HL-60/S4 treated with phorbol 12-myristate 13-acetate at 8.2 ng/mL for 4 days and 3 days (cell line): ENCODE measurements around the gene TFEB.

Source experiments
- in situ Hi-C: fragments of 300-500 bp; cut with MboI; formaldehyde crosslinking; loops from 2 replicates; pipeline ENCODE4 v1.15.0; 2022; ENCODE audit warnings: low sequenced_read_pairs

TFEB gene

DNA sequence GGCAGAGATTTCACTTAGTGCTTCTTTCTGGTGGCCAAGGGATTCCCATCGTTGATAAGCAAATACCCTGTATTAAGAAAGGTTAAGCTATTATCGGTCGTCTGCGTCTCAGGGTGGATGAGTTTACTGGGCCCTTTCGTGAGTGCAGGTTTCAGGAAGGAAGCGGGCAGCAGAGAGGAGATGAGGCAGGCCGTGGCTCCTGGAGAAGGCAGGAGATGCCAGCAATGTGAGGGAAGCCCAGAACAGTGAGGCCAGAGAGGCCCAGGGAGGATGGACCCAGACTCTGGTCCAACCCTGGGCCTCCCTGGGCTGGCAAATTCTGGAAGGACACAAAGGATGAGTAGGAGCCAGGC lies 11.2 kb downstream of the TFEB start:
- in situ Hi-C loops: no loop called here

DNA sequence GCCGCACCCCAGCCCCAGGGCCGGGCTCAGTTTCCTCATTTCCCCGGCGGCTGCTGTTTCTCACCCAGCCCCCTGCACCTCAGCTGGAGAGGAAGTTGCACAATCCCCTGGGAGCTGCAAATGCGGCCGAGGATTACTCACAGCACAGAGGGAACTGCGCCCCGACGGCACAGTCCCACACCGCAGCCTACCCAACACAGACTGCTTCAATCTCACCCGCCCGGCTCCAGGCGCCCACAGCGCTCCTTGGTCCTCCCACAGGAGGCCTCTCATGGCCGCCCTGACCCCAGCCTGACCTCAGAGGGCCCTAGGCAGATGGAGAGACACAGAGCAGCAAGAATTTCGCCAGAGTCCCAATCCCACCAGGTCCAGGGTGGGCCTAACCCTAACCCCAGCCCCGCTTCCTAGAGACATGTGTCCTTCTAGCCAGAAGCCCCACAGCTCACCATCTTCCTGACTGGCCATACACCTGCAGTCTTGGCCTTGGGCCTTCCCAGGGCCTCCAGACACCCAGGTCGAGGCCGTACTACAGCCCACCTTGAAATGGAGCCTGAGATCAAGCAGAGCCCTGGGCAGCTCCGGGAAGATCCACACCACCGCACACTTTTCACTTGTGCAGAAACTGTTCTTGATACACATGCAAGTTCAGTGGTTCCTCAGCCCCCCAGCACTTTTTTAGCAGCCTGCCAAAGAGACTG lies 11.7 kb downstream of the TFEB start:
- in situ Hi-C loops: no loop called here

DNA sequence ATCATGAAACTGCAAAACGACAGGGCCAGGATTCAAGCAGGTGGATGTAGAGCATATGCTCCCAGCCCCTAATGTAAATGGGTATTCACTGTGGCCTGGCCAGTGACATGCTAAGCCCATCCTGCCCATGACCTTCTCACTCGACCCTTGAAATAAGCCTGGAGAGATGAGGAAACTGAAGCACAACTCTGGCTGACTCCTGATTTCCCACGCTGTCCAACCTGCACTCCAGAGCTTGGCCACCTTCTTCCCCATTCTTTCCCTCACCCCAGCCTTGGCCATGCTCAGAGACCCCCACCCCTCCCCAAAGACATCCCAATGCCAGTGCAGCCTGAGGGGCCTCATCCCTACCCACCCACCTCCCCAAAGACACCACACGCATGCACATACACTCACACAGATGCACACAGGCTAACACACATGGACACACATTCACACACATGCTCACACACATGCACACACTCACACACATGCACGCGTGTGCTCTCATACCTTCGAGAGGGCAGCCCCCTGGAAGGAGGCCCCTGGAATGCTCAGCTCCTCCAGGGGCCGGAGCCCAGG lies 12.4 kb downstream of the TFEB start:
- in situ Hi-C loops: no loop called here

DNA sequence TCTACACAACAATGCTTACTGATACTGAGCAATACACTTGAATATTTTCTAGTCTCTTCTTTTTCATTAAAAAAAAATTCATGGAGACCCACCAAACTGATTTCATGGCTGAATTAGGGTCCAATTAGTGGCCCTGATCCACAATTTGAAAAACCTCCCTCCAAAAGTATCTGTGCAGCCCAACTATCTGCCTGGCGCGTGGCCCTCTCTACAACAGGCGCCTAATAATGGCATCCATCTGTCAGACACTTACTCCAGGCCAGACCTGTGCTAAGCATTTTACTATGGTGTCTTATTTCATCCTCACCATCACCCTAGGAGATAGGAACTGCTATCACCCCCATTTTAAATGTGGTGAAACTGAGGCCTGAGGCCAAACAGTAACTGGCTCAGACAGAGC lies 14.0 kb downstream of the TFEB start:
- in situ Hi-C loops: no loop called here

DNA sequence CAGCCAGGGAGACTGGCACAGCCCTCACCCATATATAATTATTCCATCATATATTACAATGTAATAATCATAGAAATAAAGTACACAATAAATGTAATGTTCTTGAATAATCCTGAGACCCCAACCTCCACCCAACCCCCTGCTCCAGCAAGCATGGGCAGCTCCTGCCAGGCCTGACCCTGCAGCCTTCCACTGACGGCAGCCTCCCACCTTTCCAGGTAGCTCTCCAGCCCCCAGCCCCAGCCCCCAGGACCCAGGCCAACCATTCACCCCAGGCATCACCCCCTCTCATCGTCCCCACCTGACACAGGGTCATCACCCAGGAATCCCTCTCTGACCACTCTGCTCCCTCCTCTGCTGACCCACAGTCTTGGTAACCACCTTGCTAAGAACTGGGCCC lies 14.6 kb downstream of the TFEB start:
- in situ Hi-C loops: no loop called here

DNA sequence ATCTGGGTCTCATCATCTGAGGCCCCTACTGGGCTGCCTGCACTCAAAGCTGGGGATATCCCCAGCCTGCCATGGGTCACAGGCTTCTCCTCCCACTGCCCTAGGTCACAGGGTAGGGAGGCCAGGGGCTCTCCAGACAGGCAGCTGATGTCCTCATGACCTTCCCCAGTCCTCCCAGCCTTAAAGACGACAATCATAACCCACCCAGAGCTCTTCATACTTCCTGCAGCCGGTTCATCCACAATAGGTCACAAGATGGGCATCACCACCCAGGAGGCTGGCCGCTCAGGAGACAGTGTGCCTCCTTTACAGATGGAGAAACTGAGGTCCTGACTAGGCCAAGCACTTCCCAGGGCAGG lies 15.2 kb downstream of the TFEB start:
- in situ Hi-C loops: no loop called here

DNA sequence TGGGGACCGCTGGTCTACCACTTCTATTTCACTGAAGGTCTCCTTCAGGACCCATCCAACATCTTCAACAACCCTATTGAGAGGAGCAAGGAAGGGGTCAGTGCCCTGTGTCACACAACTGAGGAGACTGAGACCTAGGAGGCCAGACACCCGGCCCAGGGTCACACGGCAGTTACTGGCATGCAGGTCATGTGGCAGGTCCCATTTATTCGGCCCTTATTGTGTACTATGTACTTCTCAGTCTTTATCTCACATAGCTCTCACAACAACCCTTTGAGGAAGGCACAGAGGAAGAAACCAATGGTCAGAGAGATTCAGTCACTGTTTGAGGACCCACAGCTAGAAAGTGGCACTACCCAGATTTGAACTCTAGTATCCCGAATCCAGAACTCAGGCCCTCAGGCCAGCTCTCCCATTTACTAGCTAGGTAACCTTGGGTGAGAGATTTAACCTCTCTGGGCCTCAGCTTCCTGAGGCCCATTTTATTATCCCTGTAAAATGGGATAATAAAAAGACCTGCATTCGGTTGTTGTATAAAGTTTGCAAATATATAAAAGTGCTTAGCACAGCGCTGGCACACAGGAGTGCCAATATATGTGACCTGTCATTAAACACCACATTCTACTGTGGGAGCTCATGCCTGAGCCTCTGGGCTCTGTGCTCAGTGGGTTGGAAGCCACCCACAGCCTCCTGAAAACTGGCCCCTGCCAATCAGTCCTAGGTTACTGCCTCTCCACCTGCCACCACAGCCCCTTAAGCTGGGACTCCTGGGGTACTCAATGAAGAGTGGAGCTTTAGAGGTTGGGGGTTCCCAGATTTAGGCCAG lies 15.8 kb downstream of the TFEB start:
- in situ Hi-C loops: no loop called here

DNA sequence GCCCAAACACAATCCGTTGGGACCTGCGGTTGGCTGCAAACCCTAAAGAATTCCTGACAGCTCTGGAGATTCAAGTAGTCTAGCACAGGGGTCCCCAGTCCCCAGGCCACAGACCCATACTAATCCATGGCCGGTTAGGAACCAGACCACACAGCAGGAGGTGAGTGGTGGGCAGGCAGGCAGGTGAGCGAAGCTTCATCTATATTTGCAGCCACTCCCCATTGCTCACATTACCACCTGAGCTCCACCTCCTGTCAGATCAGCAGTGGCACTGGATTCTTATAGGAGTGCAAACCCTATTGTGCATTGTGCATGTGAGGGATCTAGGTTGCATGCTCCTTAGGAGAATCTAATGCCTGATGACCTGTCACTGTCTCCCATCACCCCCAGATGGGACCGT lies 16.6 kb downstream of the TFEB start:
- in situ Hi-C loops: no loop called here

DNA sequence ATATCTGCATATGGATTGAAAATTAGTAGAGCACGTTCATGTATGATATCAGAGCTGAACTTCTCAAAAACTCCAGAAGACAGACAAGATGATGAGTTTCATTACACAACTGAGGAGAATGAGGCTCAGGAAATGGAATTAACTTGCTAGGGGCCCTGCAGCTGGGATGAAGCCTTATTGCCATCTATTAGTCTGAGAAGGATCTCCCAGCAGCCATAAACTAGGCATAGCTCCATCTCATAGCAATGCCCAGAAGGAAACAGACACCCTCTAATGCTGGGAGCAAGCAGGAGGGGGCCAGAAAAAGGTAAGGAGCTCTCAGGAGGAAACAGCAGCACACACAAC lies 18.0 kb downstream of the TFEB start:
- in situ Hi-C loops: no loop called here

DNA sequence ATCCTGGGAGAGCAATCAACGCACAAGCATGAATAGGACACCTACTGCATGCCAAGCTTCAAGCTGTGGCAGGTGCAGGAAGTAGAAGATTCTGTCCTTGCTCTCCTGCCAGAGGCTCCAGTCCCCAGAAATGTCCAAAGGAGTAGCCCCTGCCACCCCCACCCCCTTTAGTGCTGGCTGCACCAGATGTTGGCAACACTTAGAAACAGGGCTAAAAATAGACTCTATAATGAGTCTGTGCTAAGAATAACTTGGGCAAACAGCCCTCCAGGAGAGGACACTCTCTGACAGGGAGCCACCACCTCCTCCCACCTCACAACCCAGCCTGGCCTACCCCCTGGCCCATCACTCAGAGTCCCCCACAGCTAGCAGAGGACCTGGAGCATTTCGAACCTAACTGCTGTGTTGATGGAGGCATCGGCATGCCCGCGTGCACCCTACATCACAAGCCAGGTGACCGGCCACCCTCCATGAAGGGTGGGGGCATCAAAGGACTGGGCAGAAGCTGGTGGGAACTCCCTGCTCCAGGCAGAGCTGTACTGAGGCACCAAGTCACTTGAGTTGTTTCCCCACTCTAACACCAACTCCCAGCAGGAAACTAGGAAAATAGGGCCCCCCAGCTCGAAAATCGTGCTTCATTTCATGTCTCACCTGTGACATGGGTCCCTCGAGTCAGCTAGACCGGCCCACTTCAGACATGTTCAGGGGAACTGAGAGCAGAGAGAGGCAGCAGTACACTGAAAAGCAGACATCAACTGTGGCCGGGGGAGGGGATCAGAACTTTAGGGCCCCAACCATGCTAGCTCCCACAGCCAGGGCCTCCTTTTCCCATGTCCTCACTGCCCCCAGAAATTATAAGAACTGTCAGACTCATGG lies 18.7 kb downstream of the TFEB start:
- in situ Hi-C loops: no loop called here

DNA sequence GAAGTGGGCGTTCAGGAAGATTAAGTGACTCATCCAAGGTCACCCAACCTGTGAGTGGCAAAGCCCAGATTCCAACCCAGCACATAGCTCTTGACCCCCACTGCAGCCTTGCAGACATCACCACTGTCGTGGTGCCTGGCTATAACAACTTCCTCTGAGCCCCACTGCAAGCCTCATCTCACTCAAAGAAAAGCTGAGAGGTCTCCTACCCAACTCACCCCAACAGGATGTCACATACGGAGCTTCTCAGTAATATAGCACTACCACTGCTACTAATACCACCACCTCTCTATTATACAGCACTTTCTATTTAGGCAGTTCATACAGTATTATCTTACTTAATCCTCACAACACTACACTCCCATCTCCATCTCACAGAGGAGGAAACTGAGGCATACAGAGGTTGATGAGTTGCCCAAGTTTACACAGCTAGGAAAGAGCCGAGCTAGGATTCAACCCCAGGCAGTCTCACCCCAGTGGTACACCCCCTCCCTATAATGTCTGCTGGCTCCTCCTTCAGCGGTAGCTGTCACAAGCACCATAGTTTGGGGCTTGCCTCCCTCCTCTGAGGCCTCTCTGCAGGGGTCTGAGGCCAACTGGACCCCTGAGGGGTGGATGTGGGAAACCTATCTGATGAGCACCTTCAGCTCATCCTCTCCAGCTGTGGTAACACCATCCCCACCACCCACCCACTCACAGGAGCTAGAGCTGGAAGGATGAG lies 19.5 kb downstream of the TFEB start:
- in situ Hi-C loops: no loop called here

DNA sequence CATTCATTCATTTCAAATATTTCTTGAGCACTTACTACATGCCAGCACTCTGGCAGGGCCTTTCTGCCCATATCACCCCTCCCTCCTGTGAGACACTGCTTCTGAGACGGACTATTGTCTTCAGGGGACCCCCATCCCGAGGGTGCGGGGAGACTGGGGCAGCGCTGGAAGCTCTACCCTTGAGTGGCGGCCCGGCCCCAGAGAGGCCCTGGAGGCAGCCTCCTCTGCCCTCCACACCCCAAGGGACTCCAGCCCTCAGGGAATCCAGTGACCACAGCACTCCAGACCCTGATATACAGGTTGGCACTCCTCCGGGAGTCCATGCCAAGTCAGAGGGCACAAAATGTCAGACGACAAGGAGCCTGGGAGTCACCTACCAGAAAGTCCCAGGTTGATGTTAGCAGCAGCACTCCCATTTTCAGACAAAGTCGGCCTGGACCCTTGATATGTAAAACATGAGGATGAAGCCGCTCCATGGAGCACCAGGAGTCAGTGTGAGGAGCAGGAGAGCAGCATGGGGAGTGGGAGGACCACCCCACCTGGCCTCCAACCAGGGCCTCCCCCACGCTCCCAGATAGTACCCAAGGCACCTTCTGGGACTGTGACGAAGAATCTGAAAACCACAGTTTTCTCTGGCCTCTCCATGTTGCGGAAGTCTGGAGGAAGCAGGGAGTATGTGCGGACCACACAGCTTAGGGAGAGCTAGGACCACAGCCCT lies 20.7 kb downstream of the TFEB start:
- in situ Hi-C loops: no loop called here

DNA sequence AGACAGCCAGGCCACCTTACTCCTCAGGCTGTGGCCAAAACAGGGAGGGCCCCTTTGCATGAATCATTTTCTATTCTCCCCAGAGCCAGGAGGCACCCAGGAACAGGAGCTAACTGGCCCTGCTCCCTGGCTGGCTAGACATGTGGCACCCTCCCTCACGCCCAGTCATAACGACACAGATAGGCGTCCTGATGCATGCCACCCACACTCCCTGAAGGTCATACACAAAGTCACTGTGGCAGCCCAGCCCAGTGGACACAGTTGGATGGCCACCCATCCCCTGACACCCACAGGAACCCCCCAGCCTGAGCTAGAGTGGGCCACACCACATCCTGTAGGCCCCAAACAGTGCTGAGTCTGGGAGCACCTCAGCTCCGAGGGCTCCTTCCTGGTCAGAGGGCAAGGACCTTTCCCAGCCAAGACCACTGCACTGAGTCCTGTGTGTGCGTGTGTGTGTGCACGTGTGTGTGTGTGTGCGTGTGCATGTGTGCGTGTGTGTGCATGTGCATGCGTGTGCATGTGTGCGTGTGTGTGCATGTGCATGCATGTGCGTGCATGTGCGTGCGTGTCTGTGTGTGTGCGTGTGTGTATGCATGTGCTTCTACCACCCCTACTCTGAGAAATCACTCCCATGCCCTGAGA lies 21.6 kb downstream of the TFEB start:
- in situ Hi-C loops: no loop called here

DNA sequence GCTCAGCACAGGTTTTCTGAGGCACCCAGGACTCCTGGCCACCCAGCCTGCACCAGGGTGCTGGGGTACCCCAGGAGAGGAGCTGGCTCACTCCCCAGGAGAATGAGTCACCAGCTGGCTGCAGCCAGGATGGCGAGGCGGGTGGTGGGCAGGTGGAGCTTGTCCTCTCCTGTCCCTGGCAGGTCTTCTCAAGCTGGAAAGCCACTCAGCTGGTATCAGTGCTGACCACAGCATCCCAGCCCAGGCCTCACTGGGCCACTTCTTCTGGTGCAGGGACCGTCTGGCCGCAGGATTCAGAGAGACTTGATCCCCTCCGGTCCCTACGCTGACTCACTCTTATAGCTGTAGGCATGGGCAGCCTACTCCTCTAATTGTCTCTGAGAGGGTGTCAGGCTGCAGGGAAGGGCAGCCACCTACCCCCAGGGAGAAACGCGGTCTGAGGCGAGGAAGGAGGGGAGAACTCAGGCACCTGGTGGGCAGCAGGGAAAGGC lies 22.2 kb downstream of the TFEB start:
- in situ Hi-C loops: no loop called here

DNA sequence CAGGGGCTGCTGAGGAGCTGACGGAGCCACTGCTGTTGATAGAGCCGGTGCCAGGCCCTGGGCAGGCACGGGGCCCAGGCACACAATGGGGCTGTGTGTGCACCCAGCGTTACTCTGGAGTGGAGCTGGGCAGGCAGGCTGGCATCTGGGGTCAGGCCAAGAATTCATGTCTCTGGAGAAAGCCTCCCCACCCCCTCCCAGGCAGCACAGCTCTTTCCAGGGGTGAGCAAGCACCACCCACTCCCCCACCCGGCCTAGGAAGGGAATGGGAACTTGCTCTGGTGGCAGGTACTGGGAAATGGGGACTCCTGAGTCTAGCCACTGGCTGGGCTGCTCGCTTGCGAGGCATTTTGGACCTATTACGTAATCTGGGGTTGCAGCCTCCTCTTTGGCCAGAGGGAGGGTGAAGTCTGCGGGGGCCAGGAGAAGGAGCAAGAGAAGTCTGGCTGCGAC lies 22.7 kb downstream of the TFEB start:
- in situ Hi-C loops: no loop called here

DNA sequence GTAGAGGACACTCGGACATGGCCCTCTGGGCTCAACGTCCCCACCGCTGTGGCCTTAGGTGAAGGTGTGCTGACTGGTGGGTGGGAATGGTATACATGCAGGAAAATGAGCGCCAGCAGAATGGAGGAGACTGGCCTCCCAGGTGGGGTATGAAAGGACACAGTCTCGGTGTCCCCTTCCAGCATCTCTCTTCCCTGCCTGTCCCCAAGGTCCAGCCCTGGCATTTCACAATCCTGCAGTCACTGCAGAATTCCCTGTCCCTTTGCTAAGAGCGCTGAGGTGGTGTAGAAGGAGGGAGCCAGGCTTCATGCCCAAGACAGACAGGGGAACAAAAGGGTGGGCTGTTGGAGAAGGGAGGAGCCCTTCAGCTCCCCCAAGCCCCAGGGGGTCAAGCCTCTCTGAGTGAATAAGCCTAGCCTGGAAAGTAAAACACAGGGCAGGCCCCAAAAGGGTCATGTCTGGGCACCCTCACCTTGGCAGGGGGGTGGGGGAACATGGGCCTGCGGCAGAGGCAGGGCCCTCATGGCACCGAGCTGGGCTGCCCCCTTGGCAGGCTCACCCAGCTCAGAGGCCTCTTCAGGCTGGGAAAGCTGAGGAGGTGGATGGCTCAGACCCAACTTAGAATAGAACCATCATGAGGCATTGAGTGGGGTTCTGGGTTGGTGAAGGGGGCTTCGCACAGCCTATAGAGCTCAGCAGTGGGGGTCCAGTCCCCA lies 23.9 kb downstream of the TFEB start:
- in situ Hi-C loops: no loop called here

DNA sequence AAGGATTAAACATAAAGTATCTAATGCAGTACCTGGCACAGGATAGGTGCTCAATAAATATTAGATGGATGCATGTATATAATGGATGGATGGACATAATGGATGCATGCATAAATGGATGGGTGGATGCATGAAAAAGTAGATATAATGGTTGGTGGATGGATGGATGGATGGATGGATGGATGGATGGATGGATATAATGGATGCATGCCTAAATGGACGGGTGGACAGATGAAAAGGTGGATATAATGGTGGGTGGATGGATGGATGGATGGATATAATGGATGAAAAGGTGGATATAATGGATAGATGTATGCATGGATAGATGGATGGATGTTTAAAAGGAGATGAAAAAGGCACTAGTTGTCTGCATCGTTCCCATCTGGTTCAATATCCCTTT lies 26.0 kb downstream of the TFEB start:
- in situ Hi-C loops: no loop called here

DNA sequence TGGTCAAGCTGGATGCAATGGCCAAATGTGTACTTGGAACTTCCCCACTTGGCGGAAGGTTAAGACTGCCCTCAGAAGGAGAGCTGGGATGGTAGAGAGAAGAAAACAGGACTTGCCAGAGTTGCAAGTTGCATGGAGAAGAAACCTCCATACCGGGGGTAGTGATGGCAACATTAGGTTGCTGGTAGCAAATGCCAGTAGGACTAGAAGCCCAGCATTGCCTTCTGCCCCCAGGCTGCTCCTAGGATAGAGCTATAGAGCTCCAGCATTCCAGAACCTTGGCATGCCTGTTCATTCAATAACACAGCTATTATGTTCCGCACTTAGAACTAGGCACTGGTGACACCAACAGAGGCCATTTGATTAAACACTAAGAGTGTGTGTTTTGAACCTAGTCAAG lies 26.6 kb downstream of the TFEB start:
- in situ Hi-C loops: no loop called here
